Activated T-cell treated with anti-CD3 and anti-CD28 coated beads for 48 hours (primary cell): Measurements from ENCODE around the gene CATSPERZ.

Source experiments
- DNase-seq: peaks from one replicate; pipeline ENCODE4 v3.0.0-alpha.2; 2020; ENCODE audit warnings: low read depth

CATSPERZ gene

GRCh38 chr11:64285885-64286800 lies 14.0 kb upstream of the CATSPERZ start:
- no peak for DNase-seq

- no peak for DNase-seq
These were observed 13.4 kb upstream of the CATSPERZ start for GRCh38 chr11:64286801-64287159.

GRCh38 chr11:64287676-64288352 lies 12.3 kb upstream of the CATSPERZ start:
- DNase-seq, result no peak

GRCh38 chr11:64288353-64288750 lies 11.8 kb upstream of the CATSPERZ start:
- no peak for DNase-seq

- no peak for DNase-seq
These were observed 11.1 kb upstream of the CATSPERZ start for GRCh38 chr11:64289002-64289564.

- no peak for DNase-seq
These were observed 9.6 kb upstream of the CATSPERZ start for GRCh38 chr11:64290352-64291261.

- no peak for DNase-seq
These were observed 8.9 kb upstream of the CATSPERZ start, which contains the start of gene KCNK4 for GRCh38 chr11:64291262-64291751. Gene KCNK4 (plus strand): TSS chr11:64291302. CDS start chr11:64293019, 1,717 bp downstream.

GRCh38 chr11:64291752-64292459 lies 8.3 kb upstream of the CATSPERZ start:
- no peak for DNase-seq

- no peak for DNase-seq
These were observed 7.5 kb upstream of the CATSPERZ start for GRCh38 chr11:64292460-64293254.

GRCh38 chr11:64294774-64295173 lies 5.4 kb upstream of the CATSPERZ start:
- DNase-seq, result no peak

GRCh38 chr11:64295760-64296159 lies 4.4 kb upstream of the CATSPERZ start:
- no peak for DNase-seq

- no peak for DNase-seq
These were observed 3.9 kb upstream of the CATSPERZ start for GRCh38 chr11:64296236-64296635.

- DNase-seq, result no peak
These were observed 3.1 kb upstream of the CATSPERZ start for GRCh38 chr11:64296830-64297698.

GRCh38 chr11:64297699-64298358 lies 2.3 kb upstream of the CATSPERZ start:
- no peak for DNase-seq

GRCh38 chr11:64298966-64299846 lies 952 bp upstream of the CATSPERZ start:
- DNase-seq, result no peak

GRCh38 chr11:64303109-64304031 lies 3.2 kb downstream of the CATSPERZ start:
- DNase-seq, result no peak

- DNase-seq, result no peak
These were observed 3.8 kb downstream of the CATSPERZ start for GRCh38 chr11:64304032-64304315.
